GM23248 (cell line): ENCODE results near the gene LAMA1. TPM values are rescaled to one million over a fixed set of nuclear protein-coding genes. Genes with fewer than 3 reads are reported as not detected.

Experiments used
- DNase-seq: peaks from one replicate; pipeline ENCODE4 v3.0.0-alpha.2; 2015
- H2AFZ ChIP-seq: fragments of 200-600 bp; sonication (generic); 2 replicates; pipeline ENCODE4 v1.6.1; 2016; ENCODE audit warnings: antibody characterized with exemption
- H3F3A ChIP-seq: fragments of 200-600 bp; sonication (generic); 2 replicates; pipeline ENCODE4 v1.6.1; 2016; ENCODE audit warnings: mild to moderate bottlenecking, antibody characterized with exemption, mixed run types; ENCODE audit not compliant: insufficient read depth
- H3K27ac ChIP-seq: fragments of 200-600 bp; sonication (generic); 2 replicates; pipeline ENCODE4 v1.5.1; 2016; ENCODE audit warnings: mild to moderate bottlenecking
- H3K27me3 ChIP-seq: fragments of 200-600 bp; sonication (generic); replicated peaks from 2 replicates; pipeline ENCODE4 v1.6.1; 2016; ENCODE audit warnings: mild to moderate bottlenecking; ENCODE audit not compliant: insufficient read depth
- H3K36me3 ChIP-seq: fragments of 200-600 bp; sonication (generic); 2 replicates; pipeline ENCODE4 v1.6.1; 2016; ENCODE audit warnings: low read depth, mild to moderate bottlenecking
- H3K4me1 ChIP-seq: fragments of 200-600 bp; sonication (generic); 2 replicates; pipeline ENCODE4 v1.6.1; 2016; ENCODE audit warnings: mild to moderate bottlenecking; ENCODE audit not compliant: insufficient read depth
- H3K4me2 ChIP-seq: fragments of 200-600 bp; sonication (generic); one replicate; pipeline ENCODE4 v1.6.1; 2016; ENCODE audit warnings: mild to moderate bottlenecking; ENCODE audit not compliant: unreplicated experiment
- H3K4me3 ChIP-seq: fragments of 200-600 bp; sonication (generic); 2 replicates; pipeline ENCODE4 v1.5.1; 2016; ENCODE audit warnings: mild to moderate bottlenecking
- H3K79me2 ChIP-seq: fragments of 200-600 bp; sonication (generic); 2 replicates; pipeline ENCODE4 v1.6.1; 2016; ENCODE audit warnings: mild to moderate bottlenecking; ENCODE audit not compliant: insufficient read depth
- H3K9ac ChIP-seq: fragments of 200-600 bp; sonication (generic); 2 replicates; pipeline ENCODE4 v1.6.1; 2016; ENCODE audit warnings: mild to moderate bottlenecking
- H3K9me2 ChIP-seq: fragments of 200-600 bp; sonication (generic); 2 replicates; pipeline ENCODE4 v1.6.1; 2016; ENCODE audit warnings: mixed run types, mild to moderate bottlenecking, moderate library complexity; ENCODE audit not compliant: insufficient read depth
- H3K9me3 ChIP-seq: fragments of 200-600 bp; sonication (generic); one replicate; pipeline ENCODE4 v1.6.1; 2017; ENCODE audit warnings: low read depth
- H4K20me1 ChIP-seq: fragments of 200-600 bp; sonication (generic); 2 replicates; pipeline ENCODE4 v1.6.0; 2016; ENCODE audit not compliant: insufficient read depth
- EZH2 ChIP-seq: fragments of 200-600 bp; sonication (generic); IDR thresholded peaks from 2 replicates; pipeline ENCODE4 v1.6.1; 2018; ENCODE audit warnings: antibody characterized with exemption, mild to moderate bottlenecking; ENCODE audit not compliant: insufficient read depth, poor library complexity, severe bottlenecking
- EZH2phosphoT487 ChIP-seq: fragments of 200-600 bp; sonication (generic); IDR thresholded peaks from 2 replicates; pipeline ENCODE4 v1.6.1; 2018; ENCODE audit warnings: antibody characterized with exemption, moderate library complexity, mild to moderate bottlenecking, low read depth; ENCODE audit not compliant: insufficient read depth
- WGBS, 2 experiments: methylation state at CpG; one replicate each; pipeline ENCODE4 v1.1.6; 2015 to 2017; ENCODE audit warnings: low lambda C conversion rate in 2 of 2, low coverage in 1 of 2; ENCODE audit errors: missing lambda C conversion rate in 2 of 2; 5-methylcytosine and 5-hydroxymethylcytosine counted together
- in situ Hi-C: fragments of 300-500 bp; cut with MboI; formaldehyde crosslinking; loops from 2 replicates; pipeline ENCODE4 v1.15.0; 2020
- polyA plus RNA-seq: library from polyadenylated mRNA; unstranded; fragments of >200 nt; fragmentation: Nextera tagmentation; extraction: Ambion mirVana; gene quantifications from 2 replicates; pipeline ENCODE4 v1.2.1, GENCODE V29; 2016
- small RNA-seq: library from RNA; depleted of rRNA; stranded (forward); fragments of <200 nt; gene quantifications from one replicate; pipeline ENCODE3, GENCODE V24; 2014; ENCODE audit warnings: low read depth, low replicate concordance
- total RNA-seq: library from RNA; depleted of rRNA; stranded (reverse); fragments of >200 nt; shearing (Covaris generic); gene quantifications from 2 replicates; pipeline ENCODE4 v1.2.3, GENCODE V29; 2014; rRNA removed

LAMA1 gene
- total and polyA plus RNA-seq, 2 experiments from 2014 or later: 3.1 to 5.4 TPM

DNA sequence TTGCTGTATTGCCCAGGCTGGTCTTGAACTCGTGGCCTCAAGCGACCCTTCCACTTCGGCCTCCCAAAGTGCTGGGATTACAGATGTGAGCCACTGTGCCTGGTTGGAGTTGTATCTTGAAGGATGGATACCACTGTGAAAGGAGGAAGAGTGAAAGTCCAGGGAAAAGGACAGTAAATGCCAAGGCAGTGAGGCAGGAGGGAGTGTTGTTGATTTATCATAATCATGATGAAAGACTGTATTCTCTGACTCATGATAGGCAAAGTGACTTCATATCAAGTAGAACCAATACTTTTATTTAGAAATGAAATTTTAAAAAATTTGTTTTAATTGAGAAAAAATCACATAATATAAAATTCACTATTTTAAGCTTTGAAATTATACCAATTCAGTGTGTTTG lies 225.8 kb downstream of the LAMA1 start:
- Histone ChIP-seq H3K9ac (no peak overlapping the region), H3K27me3 (peaks cover 15% of the 10 kb centered on the region; the same call in 1 of the 2 replicates), H4K20me1 (no peaks in the 10 kb centered on the region), H2AFZ (no peak overlapping the region), H3K27ac (no peak overlapping the region), H3K36me3 (no peaks in the 10 kb centered on the region), H3F3A (no peaks in the 10 kb centered on the region), H3K4me3 (no peak overlapping the region), H3K79me2 (no peaks in the 10 kb centered on the region), H3K9me3 (no peaks in the 10 kb centered on the region), H3K4me1 (no peaks in the 10 kb centered on the region), H3K4me2 (no peak overlapping the region), H3K9me2 (no peaks in the 10 kb centered on the region)
- in situ Hi-C loops: loop anchor here (25.0 kb wide), 1 partner anchor 1004 kb away; the partner anchor contains the start of gene TMEM200C
- peak; percentile 25 for DNase-seq
- TF ChIP-seq EZH2: no peak
- no peak for TF ChIP-seq EZH2phosphoT487
- 80 to 91% methylated on average over 3 of the region's 3 CpGs for WGBS, 2 experiments

Small RNA genes within 50 kb of the gene (small RNA-seq; reads per million reads assigned to genes)
- not detected for gene RNU6-916P

Other genes with a start within 250 kb of the LAMA1 start
- gene LRRC30, start 113.3 kb upstream of the LAMA1 start, total RNA-seq: not detected in 2 replicates
- not detected in 2 replicates for gene LRRC30, start 113.3 kb upstream of the LAMA1 start, polyA plus RNA-seq